ENCODE results near the gene DCST2.

GRCh38 chr1:155033524-155033923 lies at the start of gene DCST2, which contains the start of gene DCST1:
- no peak for TF ChIP-seq CTCF (IDR thresholded peaks at IDR 0.05)
- TF ChIP-seq POLR2AphosphoS5 (IDR thresholded peaks at IDR 0.05), result no peak
- TF ChIP-seq EP300 (IDR thresholded peaks at IDR 0.05), result no peak
- no peak for TF ChIP-seq POLR2A (IDR thresholded peaks at IDR 0.05)

Measured in sigmoid colon (tissue), 4 donors.